ENCODE results near the gene ACSS1.

- no peak for TF ChIP-seq CTCF (IDR thresholded peaks at IDR 0.05; ENCODE audit: low read depth, low read length, poor library complexity, severe bottlenecking)
- no peak for TF ChIP-seq EZH2phosphoT487 (IDR thresholded peaks at IDR 0.05; ENCODE audit: borderline replicate concordance, low read length)
These were observed 9.4 kb upstream of the ACSS1 start for GRCh38 chr20:25067102-25067987.

Measured in DOHH2 (cell line).